HepG2 (cell line): Measurements from ENCODE around the gene NFKBIA. TPM values are rescaled to one million over a fixed set of nuclear protein-coding genes. Genes with fewer than 3 reads are reported as not detected.

Experiments used
- GATAD1 ChIP-seq: IDR thresholded peaks from 2 replicates; pipeline ENCODE4 v1.6.1; 2016; ENCODE audit warnings: missing genetic modification reagents, missing compliant biosample characterization
- GLI4 ChIP-seq: sonication (generic); formaldehyde crosslinking; IDR thresholded peaks from 2 replicates; pipeline ENCODE4 v1.5.1; 2020; ENCODE audit warnings: missing genetic modification reagents, mild to moderate bottlenecking, moderate library complexity, borderline replicate concordance
- HNF1A ChIP-seq, 2 experiments: sonication (generic) in 1 of 2; formaldehyde crosslinking in 1 of 2; IDR thresholded peaks; 2 replicates each; pipeline versions ENCODE4 v1.4.0 to v1.6.1; 2016 to 2020; ENCODE audit warnings: borderline replicate concordance in 1 of 2, low read depth in 1 of 2, mild to moderate bottlenecking in 1 of 2, missing genetic modification reagents in 1 of 2
- MEF2D ChIP-seq: sonication (generic); formaldehyde crosslinking; IDR thresholded peaks from 2 replicates; pipeline ENCODE4 v1.5.1; 2020; ENCODE audit warnings: mild to moderate bottlenecking, missing genetic modification reagents
- MEIS1 ChIP-seq: sonication (generic); formaldehyde crosslinking; IDR thresholded peaks from 2 replicates; pipeline ENCODE4 v1.9.0; 2021; ENCODE audit warnings: mild to moderate bottlenecking, missing genetic modification reagents, moderate library complexity, borderline replicate concordance
- NFYC ChIP-seq: IDR thresholded peaks from 2 replicates; pipeline ENCODE4 v1.6.1; 2016; ENCODE audit warnings: missing genetic modification reagents, missing compliant biosample characterization
- ONECUT2 ChIP-seq: sonication (generic); formaldehyde crosslinking; IDR thresholded peaks from 2 replicates; pipeline ENCODE4 v1.4.0; 2020; ENCODE audit warnings: missing genetic modification reagents
- PAXIP1 ChIP-seq: sonication (generic); formaldehyde crosslinking; conservative IDR thresholded peaks from 2 replicates; pipeline ENCODE4 v1.4.0; 2020; ENCODE audit warnings: mild to moderate bottlenecking, missing genetic modification reagents, moderate library complexity
- PHF8 ChIP-seq: sonication (generic); formaldehyde crosslinking; IDR thresholded peaks from 2 replicates; pipeline ENCODE4 v1.5.0; 2020; ENCODE audit warnings: missing genetic modification reagents
- POGK ChIP-seq: sonication (generic); formaldehyde crosslinking; conservative IDR thresholded peaks from 2 replicates; pipeline ENCODE4 v1.8.0; 2022; ENCODE audit warnings: mild to moderate bottlenecking, moderate library complexity, missing genetic modification reagents
- RARA ChIP-seq: IDR thresholded peaks from 2 replicates; pipeline ENCODE4 v1.6.1; 2016; ENCODE audit warnings: missing genetic modification reagents, missing compliant biosample characterization
- TAF15 ChIP-seq: fragments of 200-400 bp; formaldehyde crosslinking; IDR thresholded peaks from one replicate; pipeline ENCODE4 v1.6.1; 2018; ENCODE audit warnings: mild to moderate bottlenecking, low read depth, low read length; ENCODE audit not compliant: poor library complexity, severe bottlenecking
- ZBTB7B ChIP-seq: sonication (generic); formaldehyde crosslinking; IDR thresholded peaks from 2 replicates; pipeline ENCODE4 v1.4.0; 2020; ENCODE audit warnings: missing genetic modification reagents
- ZNF446 ChIP-seq: sonication (generic); formaldehyde crosslinking; IDR thresholded peaks from 2 replicates; pipeline ENCODE4 v1.5.0; 2020; ENCODE audit warnings: mild to moderate bottlenecking, missing genetic modification reagents
- ZNF574 ChIP-seq: sonication (generic); formaldehyde crosslinking; IDR thresholded peaks from 2 replicates; pipeline ENCODE4 v1.4.0; 2020; ENCODE audit warnings: missing genetic modification reagents
- polyA plus RNA-seq, 8 experiments: library from polyadenylated mRNA; depleted of rRNA in 3 of 8; stranded (reverse) in 7 of 8; unstranded in 1 of 8; fragments of >200 nt; fragmentation: Illumina TruSeq in 4 of 8; extraction: Trizol in 4 of 8; gene quantifications; 2 replicates each; pipeline versions ENCODE4 v1.2.1 to v1.2.3, GENCODE V29; 2011 to 2016; ENCODE audit warnings: low read depth in 4 of 8, missing spikeins in 1 of 8, mixed read lengths in 1 of 8; ENCODE audit not compliant: insufficient read depth in 1 of 8
- total RNA-seq, 5 experiments: library from RNA; depleted of rRNA; stranded (reverse); fragments of >200 nt; fragmentation: Illumina TruSeq; extraction: Trizol; gene quantifications; 2 replicates each; pipeline ENCODE4 v1.2.3, GENCODE V29; 2016; ENCODE audit warnings: low read depth in 1 of 5

The NFKBIA gene
- total and polyA plus RNA-seq, 2 of the 13 experiments (the other 11 are each of a cell fraction or from before 2014, with no cell fraction given) = 197 to 319 TPM

- TF ChIP-seq ZNF574 (peak; percentile 81), TAF15 (no peak), PHF8 (CRISPR knock-in tag) (peak; percentile 58), POGK (CRISPR knock-in tag) (peak; percentile 88), MEIS1 (CRISPR knock-in tag) (peak; percentile 90), PAXIP1 (CRISPR knock-in tag) (peak; percentile 87), RARA (CRISPR knock-in tag) (peak; percentile 98), GLI4 (CRISPR knock-in tag) (no peak; the same call in 1 of the 2 replicates), MEF2D (CRISPR knock-in tag) (peak; percentile 97; the same call in 1 of the 2 replicates), ONECUT2 (CRISPR knock-in tag) (no peak), GATAD1 (CRISPR knock-in tag) (peak; percentile 78), HNF1A (IDR thresholded peaks at IDR 0.05; ENCODE audit: low read depth) (peak; percentile 35; the same call in 1 of the 2 replicates), HNF1A (CRISPR knock-in tag; IDR thresholded peaks at IDR 0.05; ENCODE audit: borderline replicate concordance) (peak; percentile 73), ZNF446 (CRISPR knock-in tag) (no peak; the same call in 1 of the 2 replicates), ZBTB7B (CRISPR knock-in tag) (peak; percentile 90), NFYC (peak; percentile 47; the same call in 1 of the 2 replicates)
Observed at GRCh38 chr14:35365130-35366055, 39.2 kb downstream of the NFKBIA start (continued).
